ENCODE measurements around the gene G3BP1.

The G3BP1 gene

DNA sequence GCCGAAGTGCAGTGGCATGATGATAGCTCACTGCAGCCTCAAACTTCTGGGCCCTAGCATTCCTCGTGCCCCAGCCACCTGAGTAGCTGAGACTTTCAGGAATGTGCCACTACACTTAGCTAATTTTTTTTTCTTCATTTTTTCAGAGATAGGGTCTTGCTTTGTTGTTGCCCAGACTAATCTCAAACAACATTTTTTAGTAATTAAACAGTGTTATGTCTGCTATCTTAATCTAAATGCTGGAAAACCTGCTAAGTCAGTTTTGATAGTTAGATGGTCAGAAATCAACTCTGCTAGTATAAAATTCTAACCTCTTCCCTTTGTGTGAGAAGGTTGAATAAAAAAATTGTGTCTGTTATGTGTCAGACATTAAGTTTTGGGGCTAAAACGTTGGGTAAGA is 12.4 kb downstream of the G3BP1 start:
- no peak overlapping the region for H3K4me3 ChIP-seq (ENCODE audit: low read depth, low read length)
- DNase-seq (ENCODE audit: low read depth) = no peak

DNA sequence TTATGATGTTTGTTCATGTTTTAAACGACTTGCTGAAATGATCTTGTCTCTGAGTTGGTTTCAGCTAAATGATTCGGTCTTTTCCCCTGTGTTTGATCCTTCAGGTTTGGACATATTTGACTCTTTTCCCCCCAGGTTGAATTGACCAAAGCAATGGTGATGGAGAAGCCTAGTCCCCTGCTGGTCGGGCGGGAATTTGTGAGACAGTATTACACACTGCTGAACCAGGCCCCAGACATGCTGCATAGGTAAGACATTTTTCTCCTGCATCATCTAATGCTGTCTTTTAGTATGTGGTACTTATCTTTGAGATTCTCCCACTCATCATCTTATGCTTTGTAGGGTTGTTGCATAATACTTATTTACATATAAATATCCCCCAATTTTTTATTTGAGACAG is 14.7 kb downstream of the G3BP1 start:
- no peak for DNase-seq (ENCODE audit: low read depth)
- H3K4me3 ChIP-seq (ENCODE audit: low read depth, low read length) = no peak overlapping the region

DNA sequence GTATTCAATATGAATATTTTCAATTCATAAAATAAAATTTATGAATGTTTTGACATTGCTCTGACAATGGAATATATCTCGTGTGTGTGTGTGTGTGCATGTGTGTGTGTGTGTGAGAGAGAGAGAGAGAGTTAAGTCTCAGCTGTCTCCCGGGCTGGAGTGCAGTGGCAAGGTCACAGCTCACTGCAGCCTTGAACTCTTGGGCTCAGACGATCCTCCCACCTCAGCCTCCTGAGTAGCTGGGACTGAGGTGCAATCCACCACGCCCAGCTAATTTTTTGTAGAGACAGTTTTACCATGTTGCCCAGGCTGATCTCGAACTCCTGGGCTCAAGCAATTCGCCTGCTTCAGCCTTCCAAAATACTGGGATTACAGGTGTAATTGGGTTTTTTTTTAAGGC is 16.1 kb downstream of the G3BP1 start:
- DNase-seq (ENCODE audit: low read depth) = no peak
- no peak overlapping the region for H3K4me3 ChIP-seq (ENCODE audit: low read depth, low read length)

DNA sequence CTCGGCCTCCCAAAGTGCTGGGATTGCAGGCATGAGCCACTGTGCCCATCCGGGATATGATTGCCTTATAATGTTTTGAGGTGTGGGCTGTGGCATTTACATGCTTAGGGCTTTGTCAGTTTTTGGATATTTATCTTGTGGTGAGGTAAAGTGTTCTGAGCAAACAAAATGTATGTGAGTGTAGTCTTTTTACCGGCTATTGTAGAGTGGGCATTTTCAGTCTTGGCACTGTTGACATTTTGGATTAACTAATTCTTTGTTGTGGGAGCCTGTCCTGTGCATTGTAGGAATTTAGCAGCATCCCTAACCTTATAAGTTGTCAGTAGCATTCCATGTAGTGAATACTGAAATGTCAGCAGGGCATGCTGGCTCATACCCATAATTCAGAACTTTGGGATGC is 21.6 kb downstream of the G3BP1 start:
- DNase-seq (ENCODE audit: low read depth) = no peak
- H3K4me3 ChIP-seq (ENCODE audit: low read depth, low read length) = no peak overlapping the region

DNA sequence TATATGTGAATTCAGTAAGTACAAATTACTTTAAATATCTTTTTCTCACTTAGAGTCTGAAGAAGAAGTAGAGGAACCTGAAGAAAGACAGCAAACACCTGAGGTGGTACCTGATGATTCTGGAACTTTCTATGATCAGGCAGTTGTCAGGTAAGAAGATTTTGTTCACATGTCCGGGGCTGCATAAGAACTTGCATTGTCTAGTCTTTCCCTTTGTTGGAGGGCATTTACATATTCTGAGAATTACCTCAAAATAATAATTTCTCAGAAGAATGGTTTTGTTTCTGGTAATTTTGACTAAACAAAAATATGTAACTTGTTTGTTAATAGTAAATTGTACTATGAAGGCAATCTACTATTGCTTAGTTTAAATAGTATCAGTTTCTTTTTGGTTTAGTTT is 23.7 kb downstream of the G3BP1 start:
- no peak for DNase-seq (ENCODE audit: low read depth)

DNA sequence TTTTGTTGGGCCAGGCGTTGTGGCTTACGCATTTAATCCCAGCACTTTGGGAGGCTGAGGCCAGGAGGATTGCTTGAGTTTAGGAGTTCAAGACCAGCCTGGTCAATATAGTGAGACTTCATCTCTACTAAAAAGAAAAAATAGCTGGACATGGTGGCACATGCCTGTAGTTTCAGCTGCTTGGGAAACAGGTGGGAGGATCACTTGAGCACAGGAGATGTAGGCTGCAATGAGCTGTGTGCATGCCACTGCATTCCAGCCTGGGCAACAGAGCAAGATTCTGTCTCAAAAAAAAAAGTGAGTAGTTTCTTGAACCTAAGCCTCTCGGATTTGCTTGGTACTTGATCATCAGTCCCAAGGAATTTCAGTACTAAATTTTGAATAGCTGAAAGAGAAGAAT is 26.9 kb downstream of the G3BP1 start:
- no peak overlapping the region for H3K4me3 ChIP-seq (ENCODE audit: low read depth, low read length)
- no peak for DNase-seq (ENCODE audit: low read depth)

More for the DNA sequence above, 23.7 kb downstream of the G3BP1 start:
- H3K4me3 ChIP-seq (ENCODE audit: low read depth, low read length) = no peak overlapping the region

DNA sequence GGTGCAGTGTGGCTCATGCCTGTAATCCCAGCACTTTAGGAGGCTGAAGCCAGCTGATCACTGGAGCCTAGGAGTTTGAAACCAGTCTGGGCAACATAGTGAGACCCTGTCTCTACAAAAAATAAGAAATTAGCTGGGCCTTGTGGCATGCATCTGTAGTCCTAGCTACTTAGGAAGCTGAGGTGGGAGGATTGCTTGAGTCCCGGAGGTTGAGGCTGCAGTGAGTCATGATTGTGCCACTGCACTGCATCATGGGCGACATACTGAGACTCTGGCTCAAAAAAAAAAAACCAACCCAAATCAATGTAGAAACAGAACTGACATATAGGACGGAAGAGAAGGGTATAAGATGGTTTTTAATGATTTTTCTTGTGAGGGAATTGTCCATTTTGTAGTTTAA is 27.7 kb downstream of the G3BP1 start:
- H3K4me3 ChIP-seq (ENCODE audit: low read depth, low read length) = no peak overlapping the region
- no peak for DNase-seq (ENCODE audit: low read depth)

DNA sequence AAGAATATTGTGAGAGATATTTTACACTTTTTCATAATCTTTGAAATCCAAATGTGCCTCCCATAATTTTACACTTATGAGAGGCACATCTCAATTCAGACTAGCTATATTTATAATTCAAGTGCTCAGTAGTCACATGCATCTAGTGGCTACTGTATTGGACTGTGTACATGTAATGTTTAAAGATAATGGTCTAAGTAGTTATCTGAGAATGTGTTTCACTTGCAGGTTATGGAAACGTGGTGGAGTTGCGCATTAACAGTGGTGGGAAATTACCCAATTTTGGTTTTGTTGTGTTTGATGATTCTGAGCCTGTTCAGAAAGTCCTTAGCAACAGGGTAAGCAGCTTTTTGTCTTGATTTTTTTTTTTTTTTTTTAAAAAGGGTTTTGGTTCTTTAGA is 28.8 kb downstream of the G3BP1 start:
- no peak overlapping the region for H3K4me3 ChIP-seq (ENCODE audit: low read depth, low read length)
- DNase-seq (ENCODE audit: low read depth) = no peak

DNA sequence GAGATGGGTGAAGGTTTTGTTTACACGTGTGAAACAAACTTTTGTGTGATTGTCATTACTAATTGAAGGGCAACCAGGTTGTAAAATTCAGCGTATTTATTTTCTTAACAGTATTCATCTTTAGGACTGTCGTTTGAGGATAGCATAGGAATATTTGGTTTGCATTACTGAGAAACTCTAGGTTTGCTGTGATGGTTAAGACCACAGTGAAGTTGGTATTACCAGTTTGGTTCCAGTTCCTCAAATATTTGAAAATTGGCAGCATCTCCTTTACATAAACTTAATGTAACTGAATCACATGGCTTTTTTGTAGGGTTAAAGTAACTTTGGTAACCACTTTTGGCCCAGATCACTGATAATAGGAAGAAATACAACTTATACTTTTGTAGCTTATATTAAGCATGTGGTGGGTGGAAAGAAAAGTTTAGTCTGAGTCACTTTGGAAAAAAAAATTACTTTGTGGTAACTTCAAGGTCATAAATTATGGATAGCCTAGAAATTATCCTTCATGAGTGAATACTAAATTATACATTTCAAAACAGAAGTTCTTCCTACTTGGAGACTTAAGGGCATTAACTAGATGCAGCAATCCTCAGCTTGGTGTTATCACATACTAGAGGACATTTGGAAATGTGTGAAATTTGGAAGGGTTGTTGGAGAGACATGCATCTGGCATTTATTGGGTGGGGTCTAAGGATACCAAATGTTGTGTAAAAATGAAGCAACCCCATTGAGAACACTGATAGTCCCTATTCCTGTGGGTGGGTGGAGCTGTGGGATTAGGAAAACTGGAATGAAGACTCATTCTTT is 33.9 kb downstream of the G3BP1 start:
- peak; percentile 42 for DNase-seq (ENCODE audit: low read depth)
- H3K4me3 ChIP-seq (ENCODE audit: low read depth, low read length) = no peak overlapping the region

DNA sequence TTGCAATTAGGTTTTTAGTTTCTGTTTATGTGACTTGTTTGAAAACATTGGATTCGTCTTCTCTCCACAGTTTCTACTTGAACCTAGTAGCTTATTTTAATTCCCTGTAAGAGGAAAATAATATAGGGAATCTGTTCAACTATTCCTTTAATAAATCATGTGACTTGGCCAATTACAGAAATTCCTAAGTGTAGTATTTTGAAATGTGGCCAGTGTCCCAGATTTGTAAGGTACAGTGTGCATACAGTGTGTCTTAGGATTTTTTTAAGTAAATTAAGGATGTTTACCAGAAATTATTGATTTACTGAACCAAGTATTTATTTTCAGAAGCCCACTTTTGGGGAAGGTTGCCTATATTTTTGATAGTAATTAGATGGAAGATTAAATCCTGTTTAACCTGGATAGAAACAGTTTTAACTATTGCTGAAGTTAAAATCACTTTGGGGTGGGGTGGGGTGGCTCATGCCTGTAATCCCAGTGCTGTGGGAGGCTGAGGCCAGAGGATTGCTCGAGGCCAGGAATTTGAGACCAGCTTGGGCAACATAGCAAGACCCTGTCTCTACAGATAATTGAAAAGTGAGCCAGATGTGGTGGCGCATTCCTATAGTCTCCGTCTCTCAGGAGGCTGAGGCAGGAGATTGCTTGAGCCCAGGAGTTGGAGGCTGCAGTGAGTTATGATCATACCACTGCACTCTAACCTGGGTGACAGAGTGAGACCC is 36.9 kb downstream of the G3BP1 start:
- no peak for DNase-seq (ENCODE audit: low read depth)
- no peak overlapping the region for H3K4me3 ChIP-seq (ENCODE audit: low read depth, low read length)

DNA sequence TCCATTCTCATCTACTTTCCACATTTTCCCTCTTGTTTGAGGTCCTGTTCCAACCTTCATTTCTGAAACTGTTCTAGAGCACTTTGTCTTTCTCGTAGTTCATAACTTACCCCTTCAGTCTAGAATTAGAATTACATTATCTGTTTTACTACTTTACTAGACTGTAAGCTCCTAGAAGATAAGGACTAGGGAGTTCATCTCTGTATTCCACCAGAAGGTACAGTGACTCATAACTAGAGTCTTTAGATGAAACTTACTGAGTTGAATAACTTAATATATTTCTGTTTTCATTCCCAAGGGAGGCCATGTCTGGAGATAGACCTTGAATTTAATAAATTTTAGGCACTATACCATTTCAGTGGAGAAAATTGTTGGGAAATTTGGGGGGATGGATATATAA is 38.7 kb downstream of the G3BP1 start:
- DNase-seq (ENCODE audit: low read depth) = no peak
- no peak overlapping the region for H3K4me3 ChIP-seq (ENCODE audit: low read depth, low read length)

DNA sequence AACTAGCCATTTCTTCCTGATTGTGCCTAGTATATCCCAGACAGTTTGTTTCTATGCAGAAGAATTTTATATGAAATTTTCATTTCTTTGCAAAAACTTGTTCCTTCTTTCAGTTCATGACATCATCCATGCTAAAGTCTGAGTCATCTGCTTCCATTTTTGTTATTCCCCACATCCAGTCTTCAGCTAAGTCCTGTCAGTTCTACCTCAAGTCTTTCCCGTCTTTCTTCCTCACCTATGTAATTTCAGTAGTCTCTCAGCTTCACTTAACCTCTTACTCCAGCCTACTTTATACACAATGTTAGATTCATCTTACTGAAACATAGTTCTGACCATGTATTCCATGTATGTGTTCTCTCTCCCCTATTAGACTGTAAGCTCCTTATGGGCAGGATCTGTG is 39.1 kb downstream of the G3BP1 start:
- DNase-seq (ENCODE audit: low read depth) = no peak
- H3K4me3 ChIP-seq (ENCODE audit: low read depth, low read length) = no peak overlapping the region

DNA sequence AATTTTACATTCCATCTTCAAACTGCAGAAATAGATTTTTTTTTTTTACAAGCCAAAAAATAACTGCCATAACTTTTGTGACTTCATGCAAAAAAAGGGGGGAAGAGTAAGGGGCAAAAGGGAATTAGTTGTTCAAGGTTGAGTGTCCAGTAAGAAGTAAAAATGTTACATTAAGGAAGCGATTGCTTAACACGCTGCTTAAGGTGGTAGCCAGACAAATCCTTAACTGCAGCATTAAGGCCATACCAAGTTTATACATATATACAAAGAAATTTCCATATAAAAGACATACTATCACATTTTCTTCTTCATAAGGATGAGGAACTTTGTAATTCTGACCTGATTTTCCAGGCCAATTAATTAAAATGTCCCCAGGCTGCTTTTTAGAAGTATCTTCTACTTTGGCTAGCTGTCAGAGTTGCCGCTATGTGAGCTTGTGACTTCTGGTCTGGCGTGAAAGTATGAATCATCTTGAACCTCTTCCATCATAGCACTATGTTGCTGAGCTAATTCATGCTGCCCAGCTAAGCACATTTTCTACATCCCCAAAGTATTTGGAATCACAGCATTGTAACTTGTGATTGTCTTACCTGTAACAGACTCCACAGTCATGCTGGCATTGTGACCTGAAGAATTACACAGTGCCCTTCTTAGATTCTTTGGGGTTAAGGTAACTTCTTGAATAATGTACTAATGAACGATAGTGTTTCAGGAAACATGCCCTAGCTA is 40.0 kb downstream of the G3BP1 start:
- DNase-seq (ENCODE audit: low read depth) = no peak

DNA sequence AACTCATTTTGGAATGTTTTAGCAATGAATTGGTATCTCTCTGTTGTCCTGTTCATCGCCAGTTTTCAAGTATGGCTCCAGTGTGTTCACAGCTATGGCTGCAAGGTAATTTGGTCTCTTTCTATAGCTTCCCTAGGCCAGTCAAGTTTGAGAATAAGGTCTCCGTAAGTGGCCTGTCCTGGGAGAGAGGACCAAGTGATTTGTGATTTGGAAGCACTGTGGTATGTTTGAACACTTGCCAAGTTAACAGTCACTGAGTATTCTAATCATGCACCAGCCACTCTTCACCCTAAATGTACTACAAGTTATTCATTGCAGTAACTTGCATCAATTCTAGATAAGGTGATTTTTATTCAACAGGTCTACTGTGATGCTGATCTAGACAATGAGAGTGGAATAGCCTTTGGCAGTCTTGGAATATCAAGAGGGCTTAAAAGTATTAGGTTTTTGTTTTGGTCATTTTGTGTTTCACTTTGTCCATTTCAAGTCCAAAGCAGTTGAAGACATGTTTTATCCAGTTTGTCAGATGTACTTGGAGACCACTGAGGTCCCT is 41.1 kb downstream of the G3BP1 start:
- H3K4me3 ChIP-seq (ENCODE audit: low read depth, low read length) = no peak overlapping the region
- no peak for DNase-seq (ENCODE audit: low read depth)

More for the DNA sequence above, 40.0 kb downstream of the G3BP1 start:
- H3K4me3 ChIP-seq (ENCODE audit: low read depth, low read length) = no peak overlapping the region

DNA sequence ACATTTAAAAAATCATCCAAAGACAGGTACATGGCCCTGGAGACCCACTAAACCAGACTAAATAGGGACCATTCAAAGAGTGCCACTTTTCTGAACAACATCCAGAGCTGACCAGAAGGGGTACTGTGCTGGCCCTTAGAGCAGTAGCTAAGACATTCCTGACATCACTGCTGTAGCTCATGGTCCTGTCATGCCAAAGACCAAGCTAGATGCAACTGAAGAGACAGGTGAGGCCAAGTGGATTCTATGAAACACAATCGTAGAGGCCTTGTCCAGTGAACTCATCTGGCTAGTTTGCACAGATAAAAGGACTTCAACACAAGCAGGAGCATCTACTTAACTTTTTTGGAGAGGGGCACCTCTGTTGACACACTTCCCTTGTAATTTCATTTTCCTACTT is 43.3 kb downstream of the G3BP1 start:
- H3K4me3 ChIP-seq (ENCODE audit: low read depth, low read length) = no peak overlapping the region
- DNase-seq (ENCODE audit: low read depth) = no peak

DNA sequence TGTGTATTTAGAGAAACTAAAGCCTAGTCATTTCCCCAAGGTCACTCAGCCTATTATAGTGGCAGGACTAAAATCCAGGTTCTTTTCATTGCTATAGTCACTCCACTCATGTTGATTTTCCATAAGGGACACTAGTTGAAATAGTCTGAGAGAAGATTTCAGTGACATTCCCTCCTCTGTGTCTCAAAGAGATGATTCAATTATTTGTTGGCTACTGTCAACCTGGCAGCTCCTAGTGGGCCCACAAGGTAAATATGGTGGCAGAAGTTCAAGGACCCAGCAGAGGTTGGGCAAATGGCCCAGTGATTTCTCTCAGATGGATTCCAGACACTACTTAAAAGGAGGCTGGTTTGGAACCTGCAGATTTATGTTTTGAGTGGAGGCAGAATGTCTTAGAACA is 48.1 kb downstream of the G3BP1 start:
- no peak for DNase-seq (ENCODE audit: low read depth)
- no peak overlapping the region for H3K4me3 ChIP-seq (ENCODE audit: low read depth, low read length)

DNA sequence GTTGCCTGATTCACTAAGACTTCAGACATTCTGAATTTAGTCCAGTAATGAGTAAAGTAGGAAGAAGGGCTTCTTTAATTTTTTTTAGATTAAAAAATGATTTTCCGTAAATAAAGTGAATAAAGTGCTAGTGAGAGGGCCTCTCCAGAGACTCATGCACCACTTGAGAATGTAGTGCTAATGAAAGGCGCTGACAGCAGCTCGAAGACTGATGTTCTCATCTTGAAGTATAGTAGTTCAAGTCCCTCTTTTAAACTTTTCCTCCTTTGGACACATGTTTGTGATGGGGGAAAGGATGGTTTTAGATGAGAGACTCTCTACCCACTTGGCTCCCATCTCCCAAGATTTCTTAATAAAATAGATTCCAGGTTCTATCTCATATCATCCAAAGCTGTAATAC is 48.5 kb downstream of the G3BP1 start:
- no peak for DNase-seq (ENCODE audit: low read depth)

DNA sequence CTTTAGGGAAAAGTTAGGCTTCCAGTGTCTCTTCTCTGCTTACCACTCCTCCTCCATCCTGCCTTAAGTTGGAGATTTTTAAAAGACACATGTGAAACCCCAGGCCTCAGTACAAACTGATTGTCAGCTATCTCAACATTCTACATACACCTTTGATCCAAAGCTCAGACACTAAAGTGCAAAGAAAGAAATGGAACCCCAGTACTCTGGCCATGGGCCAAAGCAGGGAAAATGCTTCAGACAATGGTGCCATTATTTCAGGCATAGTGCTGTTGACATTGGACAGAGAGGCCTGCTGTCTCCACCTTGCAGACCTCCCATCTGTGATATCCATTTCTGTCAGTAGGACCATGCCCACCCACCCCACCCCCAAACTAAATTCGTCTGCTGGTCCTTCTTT is 49.1 kb downstream of the G3BP1 start:
- no peak overlapping the region for H3K4me3 ChIP-seq (ENCODE audit: low read depth, low read length)
- DNase-seq (ENCODE audit: low read depth) = no peak

More for the DNA sequence above, 48.5 kb downstream of the G3BP1 start:
- H3K4me3 ChIP-seq (ENCODE audit: low read depth, low read length) = no peak overlapping the region

DNA sequence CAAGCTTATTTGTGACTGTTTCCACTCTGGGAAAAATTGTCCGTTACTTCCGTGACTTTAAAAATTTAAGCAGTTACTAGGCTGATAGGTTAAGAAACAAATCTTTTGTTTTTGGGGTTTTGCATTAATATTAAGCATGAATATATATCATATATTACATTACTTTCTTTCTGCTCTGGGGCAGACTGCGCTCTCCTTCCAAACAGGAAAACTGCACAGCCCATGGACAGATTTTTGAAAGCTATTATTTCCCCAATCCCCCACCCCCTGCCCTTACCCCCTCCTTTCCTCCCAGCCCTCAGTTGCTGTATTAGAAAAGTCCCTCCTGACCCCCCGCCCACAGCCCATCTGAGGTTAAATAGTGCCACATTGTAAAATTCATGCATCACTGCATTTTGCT is 50.4 kb downstream of the G3BP1 start:
- no peak for DNase-seq (ENCODE audit: low read depth)
- no peak overlapping the region for H3K4me3 ChIP-seq (ENCODE audit: low read depth, low read length)

DNA sequence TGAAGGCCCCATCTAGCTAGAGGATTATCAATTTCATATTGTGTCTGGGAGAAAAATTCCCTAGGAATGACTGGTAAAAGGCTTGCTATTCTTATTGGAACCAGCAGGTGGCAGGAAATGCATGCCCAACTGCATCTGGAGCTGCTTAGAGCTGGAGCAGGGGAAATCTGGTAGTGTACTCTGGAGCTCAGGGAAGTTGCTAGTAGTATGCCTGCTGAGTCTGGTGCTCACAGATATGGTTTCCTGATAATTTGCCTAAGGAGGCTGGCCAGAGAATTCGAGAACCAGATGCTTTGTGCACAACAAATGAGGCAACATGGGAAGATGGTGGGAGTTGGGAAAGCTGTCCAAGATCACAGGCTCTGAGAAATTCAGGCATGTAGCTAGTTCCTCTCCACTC is 53.7 kb downstream of the G3BP1 start:
- H3K4me3 ChIP-seq (ENCODE audit: low read depth, low read length) = no peak overlapping the region
- no peak for DNase-seq (ENCODE audit: low read depth)

Data from skeletal muscle cell (primary cell).